A549 (cell line): ENCODE measurements around the gene DLGAP1.

Experiments used
- ESRRA ChIP-seq: fragments of 150-350 bp; IDR thresholded peaks from 2 replicates; pipeline ENCODE4 v1.6.1; 2014; ENCODE audit warnings: mild to moderate bottlenecking, low read length, borderline replicate concordance
- FOSB ChIP-seq: fragments of 250-450 bp; sonication (Bioruptor Pico); IDR thresholded peaks from 2 replicates; pipeline ENCODE4 v1.5.0; 2020; ENCODE audit warnings: mild to moderate bottlenecking, moderate library complexity
- MYC ChIP-seq: IDR thresholded peaks from 2 replicates; pipeline ENCODE4 v1.6.1; 2012; ENCODE audit warnings: mild to moderate bottlenecking, inconsistent platforms, low read length, improper control_type of control experiment, borderline replicate concordance
- TF ChIP-seq, protein P1 (sequence below): fragments of 200-600 bp; sonication (generic); IDR thresholded peaks from 2 replicates; pipeline ENCODE4 v1.6.1; 2016; ENCODE audit warnings: antibody characterized with exemption, mild to moderate bottlenecking, moderate library complexity

GRCh38 chr18:3782901-3783300 is 672.2 kb downstream of the DLGAP1 start:
- TF ChIP-seq MYC (no peak), ESRRA (no peak), FOSB (CRISPR knock-in tag) (no peak)
- TF ChIP-seq, protein P1, sequence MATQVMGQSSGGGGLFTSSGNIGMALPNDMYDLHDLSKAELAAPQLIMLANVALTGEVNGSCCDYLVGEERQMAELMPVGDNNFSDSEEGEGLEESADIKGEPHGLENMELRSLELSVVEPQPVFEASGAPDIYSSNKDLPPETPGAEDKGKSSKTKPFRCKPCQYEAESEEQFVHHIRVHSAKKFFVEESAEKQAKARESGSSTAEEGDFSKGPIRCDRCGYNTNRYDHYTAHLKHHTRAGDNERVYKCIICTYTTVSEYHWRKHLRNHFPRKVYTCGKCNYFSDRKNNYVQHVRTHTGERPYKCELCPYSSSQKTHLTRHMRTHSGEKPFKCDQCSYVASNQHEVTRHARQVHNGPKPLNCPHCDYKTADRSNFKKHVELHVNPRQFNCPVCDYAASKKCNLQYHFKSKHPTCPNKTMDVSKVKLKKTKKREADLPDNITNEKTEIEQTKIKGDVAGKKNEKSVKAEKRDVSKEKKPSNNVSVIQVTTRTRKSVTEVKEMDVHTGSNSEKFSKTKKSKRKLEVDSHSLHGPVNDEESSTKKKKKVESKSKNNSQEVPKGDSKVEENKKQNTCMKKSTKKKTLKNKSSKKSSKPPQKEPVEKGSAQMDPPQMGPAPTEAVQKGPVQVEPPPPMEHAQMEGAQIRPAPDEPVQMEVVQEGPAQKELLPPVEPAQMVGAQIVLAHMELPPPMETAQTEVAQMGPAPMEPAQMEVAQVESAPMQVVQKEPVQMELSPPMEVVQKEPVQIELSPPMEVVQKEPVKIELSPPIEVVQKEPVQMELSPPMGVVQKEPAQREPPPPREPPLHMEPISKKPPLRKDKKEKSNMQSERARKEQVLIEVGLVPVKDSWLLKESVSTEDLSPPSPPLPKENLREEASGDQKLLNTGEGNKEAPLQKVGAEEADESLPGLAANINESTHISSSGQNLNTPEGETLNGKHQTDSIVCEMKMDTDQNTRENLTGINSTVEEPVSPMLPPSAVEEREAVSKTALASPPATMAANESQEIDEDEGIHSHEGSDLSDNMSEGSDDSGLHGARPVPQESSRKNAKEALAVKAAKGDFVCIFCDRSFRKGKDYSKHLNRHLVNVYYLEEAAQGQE = no peak
